ENCODE data around the gene IRS2. TPM values are rescaled to one million over a fixed set of nuclear protein-coding genes. Genes with fewer than 3 reads are reported as not detected.
A peak's percentile ranks its signal among the peaks of the same experiment; 100 is the strongest.

Gene IRS2
- total RNA-seq, 1 donor = 19.0 TPM

GRCh38 chr13:109723046-109723445, 63.3 kb downstream of the IRS2 start:
- no peak for TF ChIP-seq CTCF (IDR thresholded peaks at IDR 0.05; ENCODE audit: insufficient read depth, low read depth, low read length)

GRCh38 chr13:109722068-109722467, 64.3 kb downstream of the IRS2 start:
- H3K4me3 ChIP-seq (ENCODE audit: low read depth, low read length) = no peak overlapping the region
- DNase-seq (ENCODE audit: low read depth) = no peak
- TF ChIP-seq CTCF (IDR thresholded peaks at IDR 0.05; ENCODE audit: insufficient read depth, low read depth, low read length) = no peak

More at GRCh38 chr13:109723046-109723445, 63.3 kb downstream of the IRS2 start:
- DNase-seq (ENCODE audit: low read depth) = no peak
- no peak overlapping the region for H3K4me3 ChIP-seq (ENCODE audit: low read depth, low read length)

- DNase-seq (ENCODE audit: low read depth) = no peak
- TF ChIP-seq CTCF (IDR thresholded peaks at IDR 0.05; ENCODE audit: insufficient read depth, low read depth, low read length) = no peak
- no peak overlapping the region for H3K4me3 ChIP-seq (ENCODE audit: low read depth, low read length)
Observed at GRCh38 chr13:109720758-109721184, 65.6 kb downstream of the IRS2 start.

- H3K4me3 ChIP-seq (ENCODE audit: low read depth, low read length) = no peak overlapping the region
- TF ChIP-seq CTCF (IDR thresholded peaks at IDR 0.05; ENCODE audit: insufficient read depth, low read depth, low read length) = no peak
- DNase-seq (ENCODE audit: low read depth) = no peak
Observed at GRCh38 chr13:109719962-109720646, 66.3 kb downstream of the IRS2 start.

- no peak overlapping the region for H3K4me3 ChIP-seq (ENCODE audit: low read depth, low read length)
- TF ChIP-seq CTCF (IDR thresholded peaks at IDR 0.05; ENCODE audit: insufficient read depth, low read depth, low read length) = no peak
- DNase-seq (ENCODE audit: low read depth) = no peak
Observed at GRCh38 chr13:109718726-109719125, 67.7 kb downstream of the IRS2 start.

- TF ChIP-seq CTCF (IDR thresholded peaks at IDR 0.05; ENCODE audit: insufficient read depth, low read depth, low read length) = no peak
- H3K4me3 ChIP-seq (ENCODE audit: low read depth, low read length) = no peak overlapping the region
- no peak for DNase-seq (ENCODE audit: low read depth)
Observed at GRCh38 chr13:109717686-109718085, 68.7 kb downstream of the IRS2 start.

GRCh38 chr13:109715902-109716301, 70.5 kb downstream of the IRS2 start:
- no peak for TF ChIP-seq CTCF (IDR thresholded peaks at IDR 0.05; ENCODE audit: insufficient read depth, low read depth, low read length)
- no peak overlapping the region for H3K4me3 ChIP-seq (ENCODE audit: low read depth, low read length)
- DNase-seq (ENCODE audit: low read depth) = peak; percentile 65
